ENCODE data around the gene PAPPA.
A peak's percentile ranks its signal among the peaks of the same experiment; 100 is the strongest.

Gene PAPPA

GRCh38 chr9:116279230-116279629 is 125.6 kb downstream of the PAPPA start:
- peak; percentile 47 for DNase-seq (ENCODE audit: low read depth)
- TF ChIP-seq CTCF (conservative IDR thresholded peaks at IDR 0.05; ENCODE audit: low read depth, low read length) = no peak
- H3K4me3 ChIP-seq (ENCODE audit: low read length) = no peak overlapping the region

- DNase-seq (ENCODE audit: low read depth) = no peak
- TF ChIP-seq CTCF (conservative IDR thresholded peaks at IDR 0.05; ENCODE audit: low read depth, low read length) = no peak
- H3K4me3 ChIP-seq (ENCODE audit: low read length) = no peak overlapping the region
These were observed 126.9 kb downstream of the PAPPA start for GRCh38 chr9:116280529-116280928.

- no peak overlapping the region for H3K4me3 ChIP-seq (ENCODE audit: low read length)
- TF ChIP-seq CTCF (conservative IDR thresholded peaks at IDR 0.05; ENCODE audit: low read depth, low read length) = no peak
- DNase-seq (ENCODE audit: low read depth) = no peak
These were observed 129.0 kb downstream of the PAPPA start for GRCh38 chr9:116282597-116282996.

GRCh38 chr9:116284518-116284917 is 130.9 kb downstream of the PAPPA start:
- TF ChIP-seq CTCF (conservative IDR thresholded peaks at IDR 0.05; ENCODE audit: low read depth, low read length) = no peak

GRCh38 chr9:116285320-116285719 is 131.7 kb downstream of the PAPPA start:
- no peak for TF ChIP-seq CTCF (conservative IDR thresholded peaks at IDR 0.05; ENCODE audit: low read depth, low read length)
- no peak for DNase-seq (ENCODE audit: low read depth)
- H3K4me3 ChIP-seq (ENCODE audit: low read length) = no peak overlapping the region

More at GRCh38 chr9:116284518-116284917, 130.9 kb downstream of the PAPPA start:
- H3K4me3 ChIP-seq (ENCODE audit: low read length) = no peak overlapping the region
- DNase-seq (ENCODE audit: low read depth) = no peak

GRCh38 chr9:116286297-116286696 is 132.7 kb downstream of the PAPPA start:
- TF ChIP-seq CTCF (conservative IDR thresholded peaks at IDR 0.05; ENCODE audit: low read depth, low read length) = no peak
- no peak for DNase-seq (ENCODE audit: low read depth)
- no peak overlapping the region for H3K4me3 ChIP-seq (ENCODE audit: low read length)

- no peak for DNase-seq (ENCODE audit: low read depth)
- no peak for TF ChIP-seq CTCF (conservative IDR thresholded peaks at IDR 0.05; ENCODE audit: low read depth, low read length)
These were observed 134.1 kb downstream of the PAPPA start for GRCh38 chr9:116287721-116288120.

More at GRCh38 chr9:116287721-116288120, 134.1 kb downstream of the PAPPA start:
- no peak overlapping the region for H3K4me3 ChIP-seq (ENCODE audit: low read length)
